ENCODE results near the gene TRPM8. TPM values are rescaled to one million over a fixed set of nuclear protein-coding genes. Genes with fewer than 3 reads are reported as not detected.

Gene TRPM8
- polyA plus RNA-seq, 1 donor (not counting 4 experiments of a cell fraction or from before 2014, with no cell fraction given): 0.04 TPM

DNA sequence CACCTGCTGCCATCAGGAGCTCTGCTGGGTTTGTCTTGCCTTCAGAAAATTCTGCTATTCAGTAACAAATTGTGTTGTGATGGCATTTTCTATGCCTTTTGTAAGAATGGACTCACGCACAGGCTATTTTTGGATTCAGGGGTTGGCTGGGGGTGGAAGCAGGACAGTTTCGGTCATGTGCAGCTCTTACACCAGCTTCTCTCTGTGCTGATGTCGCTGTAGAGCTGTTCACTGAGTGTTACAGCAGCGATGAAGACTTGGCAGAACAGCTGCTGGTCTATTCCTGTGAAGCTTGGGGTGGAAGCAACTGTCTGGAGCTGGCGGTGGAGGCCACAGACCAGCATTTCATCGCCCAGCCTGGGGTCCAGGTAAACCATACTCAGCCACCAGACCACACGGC is 49.2 kb downstream of the TRPM8 start:
- Histone ChIP-seq H3K4me3 (ENCODE audit: control insufficient read depth in 2 of 3, extremely low read depth in 1 of 3, insufficient read depth in 2 of 3, low read depth in 1 of 3, low read length in 3 of 3) (no peak overlapping the region), H3K4me1 (ENCODE audit: control insufficient read depth, extremely low read depth, insufficient read depth, low read length) (no peaks in the 10 kb centered on the region), H3K79me2 (ENCODE audit: control insufficient read depth, insufficient read depth, low read length) (no peaks in the 10 kb centered on the region), H3K9me1 (ENCODE audit: control insufficient read depth, extremely low read depth, insufficient read depth, low read length) (no peaks in the 10 kb centered on the region), H3K36me3 (ENCODE audit: control insufficient read depth in 2 of 2, extremely low read depth in 1 of 2, insufficient read depth in 2 of 2, low read length in 2 of 2) (no peaks in the 10 kb centered on the region), H3K9ac (ENCODE audit: control insufficient read depth, extremely low read depth, insufficient read depth, low read length) (no peak overlapping the region), H3K27me3 (ENCODE audit: control insufficient read depth, extremely low read depth, insufficient read depth, low read length) (no peaks in the 10 kb centered on the region), H3K27ac (ENCODE audit: control insufficient read depth, insufficient read depth, low read length) (no peak overlapping the region), H3K4me2 (ENCODE audit: control insufficient read depth, extremely low read depth, insufficient read depth, low read depth, low read length) (no peak overlapping the region), H2AFZ (ENCODE audit: control insufficient read depth, low read length) (no peak overlapping the region), H4K20me1 (ENCODE audit: control insufficient read depth, extremely low read depth, insufficient read depth, low read length) (no peaks in the 10 kb centered on the region), H3K9me3 (ENCODE audit: control insufficient read depth, low read depth, low read length) (no peaks in the 10 kb centered on the region)
- DNase-seq (ENCODE audit: low read depth, low spot score) (no peak), FAIRE-seq (no peak)
- no peak for TF ChIP-seq EZH2 (IDR thresholded peaks at IDR 0.05; ENCODE audit: low read length)
- TF ChIP-seq, protein P1, sequence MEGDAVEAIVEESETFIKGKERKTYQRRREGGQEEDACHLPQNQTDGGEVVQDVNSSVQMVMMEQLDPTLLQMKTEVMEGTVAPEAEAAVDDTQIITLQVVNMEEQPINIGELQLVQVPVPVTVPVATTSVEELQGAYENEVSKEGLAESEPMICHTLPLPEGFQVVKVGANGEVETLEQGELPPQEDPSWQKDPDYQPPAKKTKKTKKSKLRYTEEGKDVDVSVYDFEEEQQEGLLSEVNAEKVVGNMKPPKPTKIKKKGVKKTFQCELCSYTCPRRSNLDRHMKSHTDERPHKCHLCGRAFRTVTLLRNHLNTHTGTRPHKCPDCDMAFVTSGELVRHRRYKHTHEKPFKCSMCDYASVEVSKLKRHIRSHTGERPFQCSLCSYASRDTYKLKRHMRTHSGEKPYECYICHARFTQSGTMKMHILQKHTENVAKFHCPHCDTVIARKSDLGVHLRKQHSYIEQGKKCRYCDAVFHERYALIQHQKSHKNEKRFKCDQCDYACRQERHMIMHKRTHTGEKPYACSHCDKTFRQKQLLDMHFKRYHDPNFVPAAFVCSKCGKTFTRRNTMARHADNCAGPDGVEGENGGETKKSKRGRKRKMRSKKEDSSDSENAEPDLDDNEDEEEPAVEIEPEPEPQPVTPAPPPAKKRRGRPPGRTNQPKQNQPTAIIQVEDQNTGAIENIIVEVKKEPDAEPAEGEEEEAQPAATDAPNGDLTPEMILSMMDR (optimal IDR thresholded peaks at IDR 0.05 in 1 of 3, IDR thresholded peaks at IDR 0.05 in 1 of 3, conservative IDR thresholded peaks at IDR 0.05 in 1 of 3; ENCODE audit: extremely low read depth in 1 of 3, insufficient read depth in 2 of 3, low read length in 3 of 3): no peak
- dilution Hi-C loops (cut with MboI; ENCODE audit: extremely low pct_ligation_motif_present, low sequenced_read_pairs): loop anchor here (25.0 kb wide), 1 partner anchor 546 kb away; no protein-coding TSS in a partner anchor

DNA sequence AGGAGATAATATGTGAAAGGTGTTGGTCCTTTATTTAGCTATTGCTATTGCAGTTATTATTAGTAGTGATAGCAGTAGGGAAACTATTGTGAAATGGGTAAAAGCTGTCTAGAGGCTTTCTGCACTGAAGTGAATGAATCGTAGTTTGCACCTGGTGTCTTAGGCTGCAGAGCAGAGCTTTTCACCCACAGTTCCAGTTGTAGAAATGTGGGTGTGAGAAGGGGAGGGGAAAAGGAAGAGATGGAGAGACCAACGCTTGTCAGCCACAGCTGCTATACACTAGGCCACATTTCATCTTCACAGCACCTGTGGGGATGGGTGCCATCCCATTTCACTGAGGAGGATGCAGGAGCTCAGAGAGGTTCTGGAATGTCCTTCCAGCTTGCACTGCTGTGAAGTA is 50.0 kb downstream of the TRPM8 start:
- H3K9ac ChIP-seq (ENCODE audit: control insufficient read depth, extremely low read depth, insufficient read depth, low read length): no peak overlapping the region
- no peak overlapping the region for H3K4me2 ChIP-seq (ENCODE audit: control insufficient read depth, extremely low read depth, insufficient read depth, low read depth, low read length)
- H3K9me3 ChIP-seq (ENCODE audit: control insufficient read depth, low read depth, low read length): no peaks in the 10 kb centered on the region
- H3K9me1 ChIP-seq (ENCODE audit: control insufficient read depth, extremely low read depth, insufficient read depth, low read length): no peaks in the 10 kb centered on the region
- no peaks in the 10 kb centered on the region for H3K36me3 ChIP-seq (ENCODE audit: control insufficient read depth in 2 of 2, extremely low read depth in 1 of 2, insufficient read depth in 2 of 2, low read length in 2 of 2)
- no peak for DNase-seq (ENCODE audit: low read depth, low spot score)
- no peak overlapping the region for H3K27ac ChIP-seq (ENCODE audit: control insufficient read depth, insufficient read depth, low read length)
- no peak for FAIRE-seq
- TF ChIP-seq, protein P1 (optimal IDR thresholded peaks at IDR 0.05 in 1 of 3, IDR thresholded peaks at IDR 0.05 in 1 of 3, conservative IDR thresholded peaks at IDR 0.05 in 1 of 3; ENCODE audit: extremely low read depth in 1 of 3, insufficient read depth in 2 of 3, low read length in 3 of 3): no peak
- no peak for TF ChIP-seq EZH2 (IDR thresholded peaks at IDR 0.05; ENCODE audit: low read length)
- H3K79me2 ChIP-seq (ENCODE audit: control insufficient read depth, insufficient read depth, low read length): no peaks in the 10 kb centered on the region
- no peaks in the 10 kb centered on the region for H3K4me1 ChIP-seq (ENCODE audit: control insufficient read depth, extremely low read depth, insufficient read depth, low read length)
- H2AFZ ChIP-seq (ENCODE audit: control insufficient read depth, low read length): no peak overlapping the region
- dilution Hi-C loops (cut with MboI; ENCODE audit: extremely low pct_ligation_motif_present, low sequenced_read_pairs): loop anchor here (25.0 kb wide), 1 partner anchor 545 kb away; no protein-coding TSS in a partner anchor
- no peak overlapping the region for H3K4me3 ChIP-seq (ENCODE audit: control insufficient read depth in 2 of 3, extremely low read depth in 1 of 3, insufficient read depth in 2 of 3, low read depth in 1 of 3, low read length in 3 of 3)
- no peaks in the 10 kb centered on the region for H4K20me1 ChIP-seq (ENCODE audit: control insufficient read depth, extremely low read depth, insufficient read depth, low read length)
- no peaks in the 10 kb centered on the region for H3K27me3 ChIP-seq (ENCODE audit: control insufficient read depth, extremely low read depth, insufficient read depth, low read length)

Data from keratinocyte (primary cell).